Stimulated activated CD8-positive, alpha-beta memory T cell treated with anti-CD3 and anti-CD28 coated beads, Interleukin-7, amount 100 ng/mL, for 1 hour (primary cell): Measurements from ENCODE around the gene PLPPR5.
"Not testable (repeated sequence)": the region's sequence is repeated elsewhere in the genome, so short reads cannot be mapped to it uniquely, and the experiment has no call there.

Source experiments
- DNase-seq, 2 donors: peaks; one replicate each; pipeline ENCODE4 v3.0.0-alpha.2; 2020; ENCODE audit warnings: low read depth in 2 of 2

Gene PLPPR5

GRCh38 chr1:99004861-99005442 is at the start of gene PLPPR5:
Gene PLPPR5, minus strand, starts transcription at chr1:99004861. Its CDS starts 190 bp downstream, at chr1:99004671.
- DNase-seq, result no peak

- no peak for DNase-seq
These were observed 47.1 kb upstream of the PLPPR5 start for GRCh38 chr1:99051611-99052283.

- DNase-seq, result no peak
These were observed 45.1 kb upstream of the PLPPR5 start for GRCh38 chr1:99049745-99050144.

- DNase-seq, result not testable (repeated sequence)
These were observed 32.1 kb upstream of the PLPPR5 start for GRCh38 chr1:99036746-99037145.

- no peak for DNase-seq
These were observed 13.7 kb upstream of the PLPPR5 start for GRCh38 chr1:99018313-99018712.

- DNase-seq, result no peak
These were observed 13.0 kb upstream of the PLPPR5 start for GRCh38 chr1:99017655-99018054.

- DNase-seq, result no peak
These were observed 6.0 kb upstream of the PLPPR5 start for GRCh38 chr1:99010679-99011078.

GRCh38 chr1:99007366-99007765 is 2.7 kb upstream of the PLPPR5 start:
- no peak for DNase-seq

GRCh38 chr1:99005537-99005942 is 879 bp upstream of the PLPPR5 start:
- no peak for DNase-seq

- no peak for DNase-seq
These were observed 304 bp downstream of the PLPPR5 start for GRCh38 chr1:99004254-99004860.

- DNase-seq, result no peak
These were observed 944 bp downstream of the PLPPR5 start for GRCh38 chr1:99003581-99004253.

- no peak for DNase-seq
These were observed 11.8 kb downstream of the PLPPR5 start for GRCh38 chr1:98992844-98993243.

GRCh38 chr1:98991127-98992012 is 13.3 kb downstream of the PLPPR5 start:
- DNase-seq, result no peak

GRCh38 chr1:98989556-98989907 is 15.1 kb downstream of the PLPPR5 start:
- no peak for DNase-seq

GRCh38 chr1:98988904-98989555 is 15.6 kb downstream of the PLPPR5 start:
- DNase-seq, result no peak

GRCh38 chr1:98985687-98986086 is 19.0 kb downstream of the PLPPR5 start:
- DNase-seq, result no peak

GRCh38 chr1:98981917-98982513 is 22.6 kb downstream of the PLPPR5 start:
- DNase-seq, result no peak

- no peak for DNase-seq
These were observed 25.2 kb downstream of the PLPPR5 start for GRCh38 chr1:98979463-98979862.

- DNase-seq, result no peak
These were observed 28.9 kb downstream of the PLPPR5 start for GRCh38 chr1:98975810-98976209.

GRCh38 chr1:98975113-98975512 is 29.5 kb downstream of the PLPPR5 start:
- no peak for DNase-seq
